Suprapubic skin (tissue), 4 donors: ENCODE measurements around the gene FJX1.

Source experiments
- CTCF ChIP-seq, 2 donors: fragments of 200-600 bp in 1 of 2; fragments of 450-650 bp in 1 of 2; sonication (generic) in 1 of 2; IDR thresholded peaks; one replicate each; pipeline ENCODE4 v1.5.1; 2016 to 2019; ENCODE audit warnings: antibody characterized with exemption in 2 of 2, mild to moderate bottlenecking in 1 of 2, moderate library complexity in 1 of 2
- POLR2A ChIP-seq, 2 donors: fragments of 450-650 bp; IDR thresholded peaks; one replicate each; pipeline ENCODE4 v1.6.1; 2017; ENCODE audit warnings: antibody characterized with exemption in 2 of 2, mild to moderate bottlenecking in 2 of 2, moderate library complexity in 2 of 2
- POLR2AphosphoS5 ChIP-seq, 3 donors: sonication (generic); formaldehyde crosslinking; IDR thresholded peaks; one replicate each; pipeline ENCODE4 v1.6.1; 2017; ENCODE audit warnings: antibody characterized with exemption in 3 of 3

- no peak for TF ChIP-seq CTCF (IDR thresholded peaks at IDR 0.05)
- TF ChIP-seq POLR2A (IDR thresholded peaks at IDR 0.05), result no peak
- TF ChIP-seq POLR2AphosphoS5 (IDR thresholded peaks at IDR 0.05), result no peak
Observed at GRCh38 chr11:35588627-35589026, 29.6 kb upstream of the FJX1 start.
